A549 (cell line): ENCODE data around the gene ITGB3. TPM values are rescaled to one million over a fixed set of nuclear protein-coding genes. Genes with fewer than 3 reads are reported as not detected.

Experiments used
- ATAC-seq, 2 experiments: fragments of 200-7000 bp in 1 of 2; fragments of >200 bp in 1 of 2; cut with Nextera tagmentation in 1 of 2; cut with Tn5 transposase in 1 of 2; 3 replicates each; pipeline versions ENCODE4 v1.8.0 to v1.9.1; 2018 to 2020; ENCODE audit warnings: mild to moderate bottlenecking in 1 of 2, moderate library complexity in 1 of 2
- CTCF ChIA-PET: fragments of 300-600 bp; sonication (Branson Sonifier 250); formaldehyde crosslinking; extraction: SDS; loops from one replicate; lab custom pipeline; 2021; ENCODE audit warnings: antibody characterized with exemption, inconsistent platforms; lab: Yijun Ruan, JAX
- POLR2A ChIA-PET: fragments of 350-600 bp; formaldehyde crosslinking; extraction: SDS; loops from one replicate; lab custom pipeline; 2021; ENCODE audit warnings: antibody characterized with exemption, inconsistent platforms; lab: Yijun Ruan, JAX
- DNase-seq, 2 experiments: peaks; one replicate each; pipeline versions ENCODE4 v3.0.0 to v3.0.0-alpha.2; 2011 to 2016; ENCODE audit warnings: low read depth in 1 of 2, low spot score in 1 of 2
- FAIRE-seq: peaks from 2 replicates; lab custom pipeline; 2011; peaks lifted over from hg19 to GRCh38; lab: Jason Lieb, UNC
- H3K27ac ChIP-seq, 2 experiments: fragments of >200 bp; sonication (Bioruptor Twin); formaldehyde crosslinking; 3 replicates each; pipeline ENCODE4 v1.5.1; 2016 to 2017
- H3K4me1 ChIP-seq: fragments of >200 bp; sonication (Bioruptor Twin); formaldehyde crosslinking; 3 replicates; pipeline ENCODE4 v1.6.1; 2016
- H3K4me2 ChIP-seq: fragments of >200 bp; sonication (Bioruptor Twin); formaldehyde crosslinking; 3 replicates; pipeline ENCODE4 v1.6.1; 2016
- H3K4me3 ChIP-seq: fragments of >200 bp; sonication (Bioruptor Twin); formaldehyde crosslinking; 3 replicates; pipeline ENCODE4 v1.5.1; 2016
- H3K9me3 ChIP-seq: fragments of >200 bp; sonication (Bioruptor Twin); formaldehyde crosslinking; 3 replicates; pipeline ENCODE4 v1.6.1; 2016
- BCL3 ChIP-seq: fragments of >200 bp; sonication (Bioruptor Twin); formaldehyde crosslinking; IDR thresholded peaks from 3 replicates; pipeline ENCODE4 v1.6.1; 2016
- BHLHE40 ChIP-seq: IDR thresholded peaks from 2 replicates; pipeline ENCODE4 v1.6.1; 2012; ENCODE audit warnings: low read depth, low read length, inconsistent platforms
- CHD4 ChIP-seq: fragments of 200-600 bp; sonication (generic); IDR thresholded peaks from 2 replicates; pipeline ENCODE4 v1.6.1; 2016; ENCODE audit warnings: antibody characterized with exemption, mild to moderate bottlenecking, borderline replicate concordance
- CTCF ChIP-seq: fragments of >200 bp; sonication (Bioruptor Twin); formaldehyde crosslinking; IDR thresholded peaks from 3 replicates; pipeline ENCODE4 v1.5.1; 2016
- E2F6 ChIP-seq: IDR thresholded peaks from 2 replicates; pipeline ENCODE4 v1.6.1; 2012; ENCODE audit warnings: low read depth, borderline replicate concordance
- EHF ChIP-seq: fragments of 250-450 bp; sonication (Bioruptor Pico); IDR thresholded peaks from 2 replicates; pipeline ENCODE4 v1.5.0; 2020; ENCODE audit warnings: mild to moderate bottlenecking
- ESRRA ChIP-seq: fragments of 150-350 bp; IDR thresholded peaks from 2 replicates; pipeline ENCODE4 v1.6.1; 2014; ENCODE audit warnings: mild to moderate bottlenecking, low read length, borderline replicate concordance
- FOSB ChIP-seq: fragments of 250-450 bp; sonication (Bioruptor Pico); IDR thresholded peaks from 2 replicates; pipeline ENCODE4 v1.5.0; 2020; ENCODE audit warnings: mild to moderate bottlenecking, moderate library complexity
- FOSL2 ChIP-seq, 2 experiments: fragments of 450-650 bp in 1 of 2; fragments of >200 bp in 1 of 2; sonication (Bioruptor Twin) in 1 of 2; formaldehyde crosslinking; IDR thresholded peaks; 2 replicates each; pipeline versions ENCODE4 v1.5.0 to v1.6.1; 2016 to 2020; ENCODE audit warnings: mild to moderate bottlenecking in 1 of 2, moderate library complexity in 1 of 2
- GATA3 ChIP-seq: IDR thresholded peaks from 2 replicates; pipeline ENCODE4 v1.6.1; 2012; ENCODE audit warnings: borderline replicate concordance
- HDAC2 ChIP-seq: fragments of 200-600 bp; sonication (generic); IDR thresholded peaks from 2 replicates; pipeline ENCODE4 v1.6.1; 2016
- HEYL ChIP-seq: fragments of 250-450 bp; sonication (Bioruptor Pico); IDR thresholded peaks from 2 replicates; pipeline ENCODE4 v1.8.0; 2021; ENCODE audit warnings: mild to moderate bottlenecking, moderate library complexity
- HOXA7 ChIP-seq: fragments of 250-450 bp; sonication (Bioruptor Pico); IDR thresholded peaks from 2 replicates; pipeline ENCODE4 v1.5.0; 2020; ENCODE audit warnings: mild to moderate bottlenecking, moderate library complexity
- JUN ChIP-seq, 2 experiments: fragments of >200 bp; sonication (Bioruptor Twin); formaldehyde crosslinking; IDR thresholded peaks; 2 replicates in 1 of 2; 3 replicates in 1 of 2; pipeline ENCODE4 v1.6.1; 2016 to 2017
- JUNB ChIP-seq: fragments of >200 bp; sonication (Bioruptor Twin); formaldehyde crosslinking; IDR thresholded peaks from 2 replicates; pipeline ENCODE4 v1.6.1; 2016
- KDM1A ChIP-seq: fragments of 200-600 bp; sonication (generic); IDR thresholded peaks from 2 replicates; pipeline ENCODE4 v1.6.1; 2016; ENCODE audit warnings: low read depth, mild to moderate bottlenecking
- KDM5A ChIP-seq: fragments of 200-600 bp; sonication (generic); IDR thresholded peaks from 2 replicates; pipeline ENCODE4 v1.6.1; 2016; ENCODE audit warnings: antibody characterized with exemption, mild to moderate bottlenecking
- MAFK ChIP-seq: fragments of 450-650 bp; IDR thresholded peaks from 2 replicates; pipeline ENCODE4 v1.6.1; 2014; ENCODE audit not compliant: partially characterized antibody
- NR3C1 ChIP-seq: fragments of >200 bp; sonication (Bioruptor Twin); formaldehyde crosslinking; IDR thresholded peaks from 3 replicates; pipeline ENCODE4 v1.6.1; 2017
- POLR2A ChIP-seq: IDR thresholded peaks from 2 replicates; pipeline ENCODE4 v1.6.1; 2012; ENCODE audit warnings: mild to moderate bottlenecking, low read length
- RAD21 ChIP-seq, 2 experiments: fragments of >200 bp in 1 of 2; sonication (Bioruptor Twin) in 1 of 2; formaldehyde crosslinking in 1 of 2; IDR thresholded peaks in 1 of 2; conservative IDR thresholded peaks in 1 of 2; 2 replicates in 1 of 2; 3 replicates in 1 of 2; pipeline ENCODE4 v1.6.1; 2012 to 2018; ENCODE audit warnings: inconsistent platforms in 1 of 2
- RFX5 ChIP-seq: fragments of 450-650 bp; IDR thresholded peaks from 2 replicates; pipeline ENCODE4 v1.7.1; 2014; ENCODE audit warnings: antibody characterized with exemption, mild to moderate bottlenecking, moderate library complexity
- SREBF2 ChIP-seq: fragments of 450-650 bp; IDR thresholded peaks from 2 replicates; pipeline ENCODE4 v1.6.1; 2014; ENCODE audit warnings: mild to moderate bottlenecking, moderate library complexity
- TFCP2L1 ChIP-seq: fragments of 250-450 bp; sonication (Bioruptor Pico); IDR thresholded peaks from 2 replicates; pipeline ENCODE4 v1.5.0; 2021; ENCODE audit warnings: mild to moderate bottlenecking
- TP53 ChIP-seq: fragments of 250-450 bp; sonication (Bioruptor Pico); IDR thresholded peaks from 2 replicates; pipeline ENCODE4 v1.5.0; 2021; ENCODE audit warnings: mild to moderate bottlenecking, moderate library complexity
- ZC3H11A ChIP-seq: fragments of 450-650 bp; IDR thresholded peaks from 2 replicates; pipeline ENCODE4 v1.6.1; 2014; ENCODE audit warnings: antibody characterized with exemption, mild to moderate bottlenecking
- ZFP36 ChIP-seq: fragments of 450-650 bp; IDR thresholded peaks from 2 replicates; pipeline ENCODE4 v1.6.1; 2014; ENCODE audit warnings: borderline replicate concordance; ENCODE audit not compliant: partially characterized antibody
- WGBS: methylation state at CpG from one replicate; pipeline ENCODE4 v1.1.6; 2017; ENCODE audit errors: missing lambda C conversion rate; 5-methylcytosine and 5-hydroxymethylcytosine counted together
- polyA plus RNA-seq, 4 experiments: library from polyadenylated mRNA; depleted of rRNA in 3 of 4; stranded (reverse); fragments of >200 nt; fragmentation: RNase III in 1 of 4; extraction: RNeasy Plus Mini Kit Qiagen cat#74134 plus additional on column Dnase treatment in 1 of 4; gene quantifications; 2 replicates in 3 of 4; 3 replicates in 1 of 4; pipeline ENCODE4 v1.2.3, GENCODE V29; 2011 to 2017

ITGB3 gene
- polyA plus RNA-seq, 2 of the 4 experiments (the other 2 are of a cell fraction): 0.34 to 5.0 TPM

GRCh38 chr17:47320879-47321502 is 67.4 kb downstream of the ITGB3 start:
- Histone ChIP-seq H3K9me3 (peaks cover 25% of the 10 kb centered on the region), H3K4me3 (no peak overlapping the region), H3K4me1 (peaks cover 17% of the 10 kb centered on the region)
- CTCF ChIA-PET: no interaction called here
- no peak for ATAC-seq
- no peak for TF ChIP-seq FOSB (CRISPR knock-in tag)
- 0 out of 2 replicates have a peak, but pooled peaks have one; percentile 8 for TF ChIP-seq HEYL (CRISPR knock-in tag)
- TF ChIP-seq BCL3: no peak
- TF ChIP-seq KDM1A: peak; percentile 93; the same call in 1 of the 2 replicates
- TF ChIP-seq CTCF: no peak
- peak; percentile 78 for TF ChIP-seq HDAC2
- peak; percentile 89 for TF ChIP-seq CHD4
- TF ChIP-seq, all 56 proteins: peak for 4
- DNase-seq: no peak
- POLR2A ChIA-PET: no interaction called here
- WGBS: 57% methylated on average over 5 of the region's 5 CpGs
- no peak overlapping the region for H3K27ac ChIP-seq
- H3K4me2 ChIP-seq: no peak overlapping the region
- no peak for FAIRE-seq

DNA sequence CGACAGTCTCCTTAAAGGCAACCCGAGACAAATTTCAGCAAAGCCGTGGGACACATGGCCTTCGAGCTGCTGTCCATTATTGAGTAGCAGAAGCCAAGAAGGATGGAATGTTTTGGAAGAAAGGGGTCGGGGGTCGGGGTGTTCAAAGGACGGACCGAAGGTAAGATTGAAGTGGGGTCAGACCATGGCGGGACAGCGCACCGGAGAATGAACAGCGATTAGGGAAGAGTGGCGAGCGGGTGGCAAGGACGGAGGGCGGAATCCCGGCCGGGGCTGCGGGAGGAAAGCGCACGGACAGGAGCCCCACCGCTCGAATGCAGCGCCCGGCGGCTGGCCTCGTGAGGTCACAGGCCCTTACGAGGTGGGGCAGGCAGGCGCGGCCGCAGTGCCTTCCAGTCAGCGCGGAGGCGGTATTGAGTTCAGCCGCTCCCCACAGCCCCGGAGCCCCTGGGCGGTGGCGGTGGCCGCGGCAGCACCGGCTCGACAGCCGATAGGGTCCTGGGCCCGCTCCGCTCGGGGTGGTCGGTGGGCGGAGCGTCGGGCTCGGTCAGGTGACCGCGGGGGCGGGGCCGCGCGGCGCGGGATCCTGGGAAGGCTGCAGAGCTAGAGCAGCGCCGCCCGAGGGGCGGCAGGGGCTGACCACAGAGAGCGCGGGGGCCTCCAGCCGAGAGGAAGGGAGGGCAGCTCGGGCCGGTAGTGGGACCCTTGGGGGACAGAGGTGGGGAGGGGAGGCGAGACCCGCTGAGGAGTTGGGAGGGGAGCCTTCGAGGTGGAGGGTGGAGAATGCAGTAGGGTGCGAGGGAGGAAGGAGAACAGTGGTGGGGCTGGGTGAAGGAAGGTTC is 70.0 kb downstream of the ITGB3 start, which contains the start of gene EFCAB13:
TSS of gene EFCAB13 (plus strand) at position 574 of the 842 bp plus-strand sequence. CDS start 4,399 bp downstream, outside the sequence.
- POLR2A ChIA-PET: interaction anchor here (0.6 to 2.4 kb wide), 16 partner anchors 8 to 1512 kb away, joined by 3 to 10 read pairs (median 4); partner anchors contain the start of genes CDC27 and KPNB1
- WGBS: under 1% methylated on average over 38 of the region's 72 CpGs
- Histone ChIP-seq H3K27ac (peak within 1 kb of the TSS; percentile 91 to 97), H3K9me3 (peaks cover 22% of the 10 kb centered on the region), H3K4me2 (peak within 1 kb of the TSS; percentile 98), H3K4me3 (peak within 1 kb of the TSS; percentile 80), H3K4me1 (peaks cover 10% of the 10 kb centered on the region; the same call in 2 of the 3 replicates)
- FAIRE-seq: peak; percentile 7
- CTCF ChIA-PET: interaction anchor here (0.5 to 2.7 kb wide), 13 partner anchors 10 to 432 kb away, joined by 3 to 13 read pairs (median 4); no protein-coding TSS in a partner anchor
- peak; percentile 83 to 96 for DNase-seq
- peak; percentile 95 to 97 for ATAC-seq
- TF ChIP-seq KDM1A (no peak), JUN (IDR thresholded peaks at IDR 0.05) (peak in 1 of 2 experiments; percentile 96), SREBF2 (no peak), MAFK (no peak), TFCP2L1 (CRISPR knock-in tag) (peak; percentile 94), ZC3H11A (no peak), CTCF (peak; percentile 35; the same call in 1 of the 3 replicates), NR3C1 (no peak), ZFP36 (no peak), KDM5A (no peak; the same call in 1 of the 2 replicates), RAD21 (conservative IDR thresholded peaks at IDR 0.05 in 1 of 2, IDR thresholded peaks at IDR 0.05 in 1 of 2) (no peak; a peak in 2 of 5 replicates), RFX5 (0 out of 2 replicates have a peak, but pooled peaks have one; percentile 55), TP53 (CRISPR knock-in tag) (0 out of 2 replicates have a peak, but pooled peaks have one; percentile 38), BHLHE40 (no peak), POLR2A (peak; percentile 86), EHF (CRISPR knock-in tag) (no peak), HOXA7 (no peak), GATA3 (peak; percentile 24; the same call in 1 of the 2 replicates), FOSL2 (IDR thresholded peaks at IDR 0.05) (no peak), FOSL2 (CRISPR knock-in tag; IDR thresholded peaks at IDR 0.05) (no peak), JUNB (no peak), ESRRA (no peak), BCL3 (peak; percentile 82; the same call in 2 of the 3 replicates), E2F6 (peak; percentile 97)
